K562 (cell line): Measurements from ENCODE around the gene INO80E. TPM values are rescaled to one million over a fixed set of nuclear protein-coding genes. Genes with fewer than 3 reads are reported as not detected.
A peak's percentile ranks its signal among the peaks of the same experiment; 100 is the strongest.

Source experiments
- FOXM1 ChIP-seq, 2 experiments: fragments of 450-650 bp in 1 of 2; sonication (generic) in 1 of 2; formaldehyde crosslinking in 1 of 2; IDR thresholded peaks; 2 replicates each; pipeline versions ENCODE4 v1.6.1 to v1.9.0; 2017 to 2022; ENCODE audit warnings: low read depth in 2 of 2, mild to moderate bottlenecking in 2 of 2, missing genetic modification reagents in 1 of 2, moderate library complexity in 1 of 2
- HES1 ChIP-seq: fragments of 450-650 bp; IDR thresholded peaks from 2 replicates; pipeline ENCODE4 v1.6.1; 2016; ENCODE audit warnings: low read depth, mild to moderate bottlenecking, moderate library complexity
- KDM1A ChIP-seq, 2 experiments: fragments of 450-650 bp; IDR thresholded peaks; 2 replicates each; pipeline ENCODE4 v1.6.1; 2016; ENCODE audit warnings: mild to moderate bottlenecking in 2 of 2
- KDM5B ChIP-seq: fragments of 200-600 bp; sonication (generic); IDR thresholded peaks from 2 replicates; pipeline ENCODE4 v1.6.1; 2012; ENCODE audit warnings: low read depth, mild to moderate bottlenecking, moderate library complexity, low read length, control low read depth, inconsistent platforms; ENCODE audit not compliant: insufficient replicate concordance
- SRSF1 ChIP-seq: fragments of 200-400 bp; formaldehyde crosslinking; IDR thresholded peaks from 2 replicates; pipeline ENCODE4 v1.6.1; 2017; ENCODE audit warnings: mild to moderate bottlenecking, low read depth, low read length, moderate library complexity
- THAP7 ChIP-seq: fragments of 250-450 bp; sonication (Bioruptor Pico); IDR thresholded peaks from 2 replicates; pipeline ENCODE4 v1.5.0; 2021
- ZBTB7A ChIP-seq: IDR thresholded peaks from 2 replicates; pipeline ENCODE4 v1.6.1; 2011; ENCODE audit warnings: low read depth, mild to moderate bottlenecking, low read length, moderate library complexity, borderline replicate concordance; ENCODE audit not compliant: control insufficient read depth
- ZBTB9 ChIP-seq: fragments of 450-650 bp; formaldehyde crosslinking; IDR thresholded peaks from 2 replicates; pipeline ENCODE4 v1.4.0; 2020; ENCODE audit warnings: mild to moderate bottlenecking, moderate library complexity
- ZHX1 ChIP-seq: fragments of 150-350 bp; conservative IDR thresholded peaks from 2 replicates; pipeline ENCODE4 v1.6.1; 2014; ENCODE audit warnings: low read length
- ZNF592 ChIP-seq: fragments of 450-650 bp; IDR thresholded peaks from 2 replicates; pipeline ENCODE4 v1.6.1; 2017; ENCODE audit warnings: antibody characterized with exemption, mild to moderate bottlenecking
- polyA plus RNA-seq, 8 experiments: library from polyadenylated mRNA; depleted of rRNA in 4 of 8; stranded (reverse) in 5 of 8; unstranded in 3 of 8; fragments of >200 nt; fragmentation: Nextera tagmentation in 2 of 8; fragmentation: Illumina TruSeq in 1 of 8; extraction: Ambion mirVana in 2 of 8; extraction: Trizol in 1 of 8; gene quantifications; 2 replicates each; pipeline versions ENCODE4 v1.2.1 to v1.2.3, GENCODE V29; 2011 to 2014; ENCODE audit warnings: inconsistent platforms in 1 of 8, missing spikeins in 1 of 8
- total RNA-seq, 7 experiments: library from RNA; depleted of rRNA in 6 of 7; stranded (reverse); fragments of >200 nt in 6 of 7; fragmentation: Illumina TruSeq in 2 of 7; extraction: Trizol in 2 of 7; gene quantifications; 2 replicates each; pipeline versions ENCODE4 v1.2.1 to v1.2.3, GENCODE V29; 2011 to 2021; ENCODE audit warnings: low replicate concordance in 1 of 7

INO80E gene
- total and polyA plus RNA-seq, 9 of the 15 experiments (the other 6 are each of a cell fraction or from before 2014, with no cell fraction given): 0.31 to 102 (median 49.3) TPM

- TF ChIP-seq THAP7 (CRISPR knock-in tag) (no peak), HES1 (no peak), FOXM1 (IDR thresholded peaks at IDR 0.05; ENCODE audit: low read depth) (no peak), FOXM1 (CRISPR knock-in tag; IDR thresholded peaks at IDR 0.05; ENCODE audit: low read depth) (peak; percentile 53; the same call in 1 of the 2 replicates), SRSF1 (no peak), ZBTB7A (peak; percentile 47; the same call in 1 of the 2 replicates), ZHX1 (no peak), ZNF592 (no peak), KDM5B (no peak), KDM1A (IDR thresholded peaks at IDR 0.05) (no peak), ZBTB9 (CRISPR knock-in tag) (no peak)
These were observed 32.5 kb downstream of the INO80E start (continued) for GRCh38 chr16:30028438-30029076.
